GM12875 (cell line): ENCODE data around the gene RBMXL3.

Experiments
- H3K4me3 ChIP-seq: one replicate; pipeline ENCODE4 v1.5.1; 2011; ENCODE audit warnings: low read depth, low read length, control low read depth
- CTCF ChIP-seq: IDR thresholded peaks from 2 replicates; pipeline ENCODE4 v1.5.1; 2011; ENCODE audit warnings: low read depth, mild to moderate bottlenecking, control low read depth, inconsistent platforms, low read length, moderate library complexity, borderline replicate concordance; ENCODE audit not compliant: insufficient read depth

Gene RBMXL3

GRCh38 chrX:115234461-115234860 lies 45.3 kb downstream of the RBMXL3 start:
- TF ChIP-seq CTCF, result no peak
- H3K4me3 ChIP-seq, result no peak overlapping the region

- no peak overlapping the region for H3K4me3 ChIP-seq
Measured at GRCh38 chrX:115236560-115236959, 47.4 kb downstream of the RBMXL3 start.

GRCh38 chrX:115237056-115237455 lies 47.8 kb downstream of the RBMXL3 start:
- no peak for TF ChIP-seq CTCF
- H3K4me3 ChIP-seq, result no peak overlapping the region

More at GRCh38 chrX:115236560-115236959, 47.4 kb downstream of the RBMXL3 start:
- TF ChIP-seq CTCF, result no peak
